Prostate gland (tissue), 2 donors: ENCODE measurements around the gene UNC13D. TPM values are rescaled to one million over a fixed set of nuclear protein-coding genes. Genes with fewer than 3 reads are reported as not detected.

ENCODE experiments used
- DNase-seq: peaks from one replicate; pipeline ENCODE4 v3.0.0-alpha.2; 2019; ENCODE audit warnings: low spot score
- H3K27ac ChIP-seq, 2 donors: fragments of 200-600 bp; sonication (generic); 2 replicates each; pipeline ENCODE4 v1.5.1; 2017 to 2019
- H3K27me3 ChIP-seq: fragments of 200-600 bp; sonication (generic); replicated peaks from 2 replicates; pipeline ENCODE4 v1.5.1; 2019; ENCODE audit not compliant: insufficient read depth
- H3K36me3 ChIP-seq, 2 donors: fragments of 200-600 bp; sonication (generic); 1 replicate in 1 of 2; 2 replicates in 1 of 2; pipeline versions ENCODE4 v1.5.1 to v1.8.1; 2017 to 2019
- H3K4me1 ChIP-seq: fragments of 200-600 bp; sonication (generic); replicated peaks from 2 replicates; pipeline ENCODE4 v1.5.1; 2019
- H3K4me3 ChIP-seq, 2 donors: fragments of 200-600 bp; sonication (generic); 2 replicates each; pipeline ENCODE4 v1.5.1; 2017 to 2019
- H3K9me3 ChIP-seq: fragments of 200-600 bp; sonication (generic); 2 replicates; pipeline ENCODE4 v1.5.1; 2017
- CTCF ChIP-seq, 4 experiments: fragments of 200-600 bp in 2 of 4; fragments of 450-650 bp in 2 of 4; sonication (generic) in 2 of 4; IDR thresholded peaks; 1 replicate in 3 of 4; 2 replicates in 1 of 4; pipeline ENCODE4 v1.5.1; 2016 to 2019; ENCODE audit warnings: antibody characterized with exemption in 4 of 4, mild to moderate bottlenecking in 2 of 4, moderate library complexity in 2 of 4
- POLR2A ChIP-seq: fragments of 450-650 bp; IDR thresholded peaks from one replicate; pipeline ENCODE4 v1.6.1; 2016; ENCODE audit warnings: antibody characterized with exemption, mild to moderate bottlenecking
- POLR2AphosphoS5 ChIP-seq: sonication (generic); formaldehyde crosslinking; IDR thresholded peaks from one replicate; pipeline ENCODE4 v1.6.1; 2017; ENCODE audit warnings: antibody characterized with exemption
- WGBS: methylation state at CpG from one replicate; pipeline ENCODE4 v1.1.5; 2018; 5-methylcytosine and 5-hydroxymethylcytosine counted together
- intact Hi-C: fragments of 100-400 bp; cut with DNase I; formaldehyde crosslinking; loops from one replicate; pipeline ENCODE4 v1.14.2; 2022
- total RNA-seq, 2 donors: library from RNA; depleted of rRNA; stranded (reverse); fragments of >200 nt; gene quantifications; one replicate each; pipeline ENCODE4 v1.1.0, GENCODE V29; 2016

Gene UNC13D
- total RNA-seq, 2 donors from 2014 or later, result 2.9 to 16.2 TPM

DNA sequence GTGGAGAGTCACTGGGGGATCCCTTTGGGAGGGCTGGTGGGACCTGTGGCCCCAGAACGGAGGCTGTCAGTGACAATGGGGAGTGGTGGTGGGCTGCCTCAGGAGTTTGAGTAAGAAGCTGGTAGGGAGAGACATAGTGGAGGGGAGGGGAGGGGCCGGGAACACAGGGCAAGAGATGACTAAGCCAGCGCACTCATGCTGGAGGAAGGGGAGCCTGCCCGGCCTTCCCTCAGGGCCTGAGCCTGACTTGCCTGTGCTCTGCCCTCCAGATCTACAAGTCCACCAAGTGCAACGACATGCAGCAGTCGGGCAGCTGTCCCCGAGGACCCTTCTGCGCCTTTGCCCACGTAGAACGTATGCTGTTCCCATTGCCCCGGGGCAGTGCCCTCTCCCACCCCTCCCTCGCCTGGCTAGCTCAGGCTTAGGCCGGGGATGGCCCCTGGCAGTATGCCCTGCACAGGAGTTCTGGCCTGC lies 29.3 kb downstream of the UNC13D start:
- 89% methylated on average over 13 of the region's 13 CpGs for WGBS
- TF ChIP-seq POLR2A (no peak), CTCF (IDR thresholded peaks at IDR 0.05) (no peak), POLR2AphosphoS5 (no peak)
- no peaks in the 10 kb centered on the region for H3K9me3 ChIP-seq
- DNase-seq, result no peak
- H3K4me3 ChIP-seq, result no peak overlapping the region
- no peaks in the 10 kb centered on the region for H3K4me1 ChIP-seq
- H3K27ac ChIP-seq, result no peak overlapping the region
- peaks cover 15 to 35% of the 10 kb centered on the region in 2 donors for H3K36me3 ChIP-seq
- H3K27me3 ChIP-seq, result no peaks in the 10 kb centered on the region
- intact Hi-C loops, result no loop called here

- no peak for DNase-seq
- Histone ChIP-seq H3K36me3 (peaks cover 7 to 29% of the 10 kb centered on the region in 2 donors), H3K27ac (no peak overlapping the region), H3K4me3 (no peak overlapping the region), H3K4me1 (no peaks in the 10 kb centered on the region), H3K9me3 (no peaks in the 10 kb centered on the region), H3K27me3 (no peaks in the 10 kb centered on the region)
- 94% methylated on average over 6 of the region's 6 CpGs for WGBS
- TF ChIP-seq POLR2A (no peak), CTCF (IDR thresholded peaks at IDR 0.05) (no peak), POLR2AphosphoS5 (no peak)
- intact Hi-C loops, result no loop called here
These were observed 30.2 kb downstream of the UNC13D start for GRCh38 chr17:75814021-75814395.

- Histone ChIP-seq H3K4me3 (no peak overlapping the region), H3K36me3 (peaks cover 7 to 23% of the 10 kb centered on the region in 2 donors), H3K4me1 (no peaks in the 10 kb centered on the region), H3K27me3 (no peaks in the 10 kb centered on the region), H3K27ac (no peak overlapping the region), H3K9me3 (no peaks in the 10 kb centered on the region)
- no peak for DNase-seq
- TF ChIP-seq POLR2AphosphoS5 (no peak), CTCF (IDR thresholded peaks at IDR 0.05) (no peak), POLR2A (no peak)
- intact Hi-C loops, result no loop called here
- 83% methylated on average over 24 of the region's 24 CpGs for WGBS
These were observed 30.9 kb downstream of the UNC13D start for GRCh38 chr17:75813081-75814020.

GRCh38 chr17:75812096-75813013 lies 31.8 kb downstream of the UNC13D start:
- Histone ChIP-seq H3K27ac (no peak overlapping the region), H3K4me3 (no peak overlapping the region), H3K36me3 (peaks cover 3 to 22% of the 10 kb centered on the region in 2 donors), H3K4me1 (no peaks in the 10 kb centered on the region), H3K9me3 (no peaks in the 10 kb centered on the region), H3K27me3 (no peaks in the 10 kb centered on the region)
- intact Hi-C loops, result no loop called here
- DNase-seq, result no peak
- 87% methylated on average over 27 of the region's 27 CpGs for WGBS
- no peak for TF ChIP-seq CTCF (IDR thresholded peaks at IDR 0.05)
- no peak for TF ChIP-seq POLR2A
- no peak for TF ChIP-seq POLR2AphosphoS5
